HG02798 (cell line): Measurements from ENCODE around the gene PLXNA2.

ENCODE experiments used
- ATAC-seq: cut with Tn5 transposase; IDR thresholded peaks from one replicate; pipeline ENCODE4 v1.9.1; 2021; ENCODE audit warnings: mild to moderate bottlenecking; ENCODE audit not compliant: unreplicated experiment, poor library complexity

PLXNA2 gene

GRCh38 chr1:208183977-208184911, 59.9 kb downstream of the PLXNA2 start:
- ATAC-seq: no peak

- no peak for ATAC-seq
These were observed 61.1 kb downstream of the PLXNA2 start for GRCh38 chr1:208182880-208183645.

GRCh38 chr1:208181364-208181763, 62.8 kb downstream of the PLXNA2 start:
- ATAC-seq: no peak

- no peak for ATAC-seq
These were observed 63.8 kb downstream of the PLXNA2 start for GRCh38 chr1:208180421-208180820.

GRCh38 chr1:208179961-208180409, 64.2 kb downstream of the PLXNA2 start:
- no peak for ATAC-seq

- no peak for ATAC-seq
These were observed 64.8 kb downstream of the PLXNA2 start for GRCh38 chr1:208179263-208179816.

- no peak for ATAC-seq
These were observed 66.1 kb downstream of the PLXNA2 start for GRCh38 chr1:208178091-208178529.

- peak; percentile 77 for ATAC-seq
These were observed 66.5 kb downstream of the PLXNA2 start for GRCh38 chr1:208177656-208178055.

GRCh38 chr1:208176649-208177048, 67.5 kb downstream of the PLXNA2 start:
- ATAC-seq: no peak

GRCh38 chr1:208175508-208175895, 68.7 kb downstream of the PLXNA2 start:
- no peak for ATAC-seq

GRCh38 chr1:208174731-208175507, 69.3 kb downstream of the PLXNA2 start:
- ATAC-seq: no peak

GRCh38 chr1:208174200-208174599, 70.0 kb downstream of the PLXNA2 start:
- no peak for ATAC-seq

GRCh38 chr1:208173749-208174148, 70.4 kb downstream of the PLXNA2 start:
- no peak for ATAC-seq

GRCh38 chr1:208172423-208173145, 71.6 kb downstream of the PLXNA2 start:
- no peak for ATAC-seq

GRCh38 chr1:208171616-208172422, 72.4 kb downstream of the PLXNA2 start:
- no peak for ATAC-seq

GRCh38 chr1:208170252-208170651, 73.9 kb downstream of the PLXNA2 start:
- ATAC-seq: no peak

GRCh38 chr1:208169081-208169879, 74.9 kb downstream of the PLXNA2 start:
- ATAC-seq: no peak
